GM12878 (cell line): ENCODE data around the gene SDCCAG8. TPM values are rescaled to one million over a fixed set of nuclear protein-coding genes. Genes with fewer than 3 reads are reported as not detected.

ENCODE experiments used
- ATAC-seq: fragments of 200-7000 bp; cut with Tn5 transposase; 3 replicates; pipeline ENCODE4 v1.9.1; 2020; ENCODE audit warnings: mild to moderate bottlenecking, moderate library complexity
- BruUV-seq: library from RNA; stranded (reverse); fragments of 400-500 nt; replicated peaks from 2 replicates; lab custom pipeline; 2021; lab: Mats Ljungman, UMichigan
- CTCF ChIA-PET: fragments of 300-600 bp; sonication (Branson Sonifier 250); formaldehyde crosslinking; extraction: SDS; loops from one replicate; lab custom pipeline; 2021; ENCODE audit warnings: inconsistent platforms; lab: Yijun Ruan, JAX
- POLR2A ChIA-PET: fragments of 350-600 bp; formaldehyde crosslinking; extraction: SDS; loops from one replicate; lab custom pipeline; 2021; ENCODE audit warnings: inconsistent platforms; lab: Charles Lee
- RAD21 ChIA-PET: fragments of 300-600 bp; sonication (Branson Sonifier 250); formaldehyde crosslinking; loops from one replicate; lab custom pipeline; 2023; ENCODE audit warnings: antibody characterized with exemption; ENCODE audit not compliant: unreplicated experiment; lab: Charles Lee
- SMC1A ChIA-PET: fragments of 300-600 bp; sonication (Branson Sonifier 250); formaldehyde crosslinking; loops from one replicate; lab custom pipeline; 2023; ENCODE audit not compliant: unreplicated experiment, uncharacterized antibody; lab: Charles Lee
- DNase-seq: peaks from one replicate; pipeline ENCODE4 v3.0.0-alpha.2; 2011; ENCODE audit warnings: low read depth, low spot score
- FAIRE-seq: peaks from 3 replicates; lab custom pipeline; 2011; peaks lifted over from hg19 to GRCh38; lab: Jason Lieb, UNC
- H2AFZ ChIP-seq: 2 replicates; pipeline ENCODE4 v1.6.0; 2011; ENCODE audit warnings: low read depth, low read length, control low read depth; ENCODE audit not compliant: control insufficient read depth
- H3K27ac ChIP-seq: 2 replicates; pipeline ENCODE4 v1.5.1; 2011; ENCODE audit warnings: control low read depth; ENCODE audit not compliant: control insufficient read depth, insufficient read depth
- H3K27me3 ChIP-seq, 2 experiments: replicated peaks in 1 of 2; 2 replicates each; pipeline versions ENCODE4 v1.6.0 to v1.6.1; 2011; ENCODE audit warnings: low read length in 1 of 2; ENCODE audit not compliant: control insufficient read depth in 2 of 2, insufficient read depth in 2 of 2
- H3K36me3 ChIP-seq, 2 experiments: 2 replicates each; pipeline ENCODE4 v1.5.1; 2011; ENCODE audit warnings: low read length in 1 of 2; ENCODE audit not compliant: control insufficient read depth in 2 of 2, insufficient read depth in 2 of 2
- H3K4me1 ChIP-seq: 2 replicates; pipeline ENCODE4 v1.6.1; 2011; ENCODE audit warnings: mild to moderate bottlenecking, low read length, moderate library complexity, mixed read lengths; ENCODE audit not compliant: control insufficient read depth, insufficient read depth
- H3K4me2 ChIP-seq: 2 replicates; pipeline ENCODE4 v1.6.0; 2011; ENCODE audit warnings: control low read depth; ENCODE audit not compliant: control insufficient read depth, insufficient read depth
- H3K4me3 ChIP-seq: fragments of 200-600 bp; sonication (generic); 2 replicates; pipeline ENCODE4 v1.5.1; 2016
- H3K79me2 ChIP-seq: 2 replicates; pipeline ENCODE4 v1.6.0; 2011; ENCODE audit warnings: low read length; ENCODE audit not compliant: control insufficient read depth, insufficient read depth
- H3K9ac ChIP-seq: 2 replicates; pipeline ENCODE4 v1.8.0; 2011; ENCODE audit warnings: low read length, control low read depth, mixed read lengths; ENCODE audit not compliant: control insufficient read depth, insufficient read depth
- H3K9me3 ChIP-seq: replicated peaks from 3 replicates; pipeline ENCODE4 v1.5.1; 2011; ENCODE audit warnings: mild to moderate bottlenecking, low read length; ENCODE audit not compliant: control insufficient read depth, insufficient read depth
- H4K20me1 ChIP-seq: 2 replicates; pipeline ENCODE4 v1.6.0; 2011; ENCODE audit not compliant: control insufficient read depth, insufficient read depth
- ATF3 ChIP-seq: IDR thresholded peaks from 2 replicates; pipeline ENCODE4 v1.6.1; 2011; ENCODE audit warnings: low read depth, mild to moderate bottlenecking, low read length, moderate library complexity, borderline replicate concordance; ENCODE audit errors: extremely low read depth
- CBX3 ChIP-seq: fragments of 200-600 bp; sonication (generic); IDR thresholded peaks from 2 replicates; pipeline ENCODE4 v1.6.1; 2016; ENCODE audit warnings: low read depth, borderline replicate concordance
- CEBPB ChIP-seq, 2 experiments: fragments of 150-350 bp in 1 of 2; IDR thresholded peaks; 2 replicates each; pipeline ENCODE4 v1.6.1; 2012 to 2014; ENCODE audit warnings: low read depth in 2 of 2, low read length in 2 of 2, borderline replicate concordance in 1 of 2, inconsistent platforms in 1 of 2
- CHD1 ChIP-seq: IDR thresholded peaks from 2 replicates; pipeline ENCODE4 v1.6.1; 2012; ENCODE audit warnings: low read depth, low read length, improper control_type of control experiment
- EED ChIP-seq: sonication (generic); IDR thresholded peaks from 2 replicates; pipeline ENCODE4 v1.6.1; 2016; ENCODE audit warnings: antibody characterized with exemption, low read depth
- IRF4 ChIP-seq: IDR thresholded peaks from 2 replicates; pipeline ENCODE4 v1.6.1; 2011; ENCODE audit warnings: low read depth, low read length
- NR2C2 ChIP-seq: IDR thresholded peaks from 2 replicates; pipeline ENCODE4 v1.6.1; 2011; ENCODE audit warnings: borderline replicate concordance, low read depth; ENCODE audit not compliant: control insufficient read depth, insufficient read length
- POLR2AphosphoS2 ChIP-seq: IDR thresholded peaks from 2 replicates; pipeline ENCODE4 v1.6.1; 2011; ENCODE audit warnings: low read depth, mild to moderate bottlenecking, low read length, improper control_type of control experiment, moderate library complexity
- PRDM15 ChIP-seq: fragments of 450-650 bp; formaldehyde crosslinking; IDR thresholded peaks from 2 replicates; pipeline ENCODE4 v1.4.0; 2020; ENCODE audit warnings: mild to moderate bottlenecking, moderate library complexity
- RCOR1 ChIP-seq: conservative IDR thresholded peaks from 2 replicates; pipeline ENCODE4 v1.6.1; 2012; ENCODE audit warnings: low read depth, low read length, improper control_type of control experiment
- SMARCA5 ChIP-seq: fragments of 450-650 bp; IDR thresholded peaks from 2 replicates; pipeline ENCODE4 v1.6.1; 2017; ENCODE audit warnings: mild to moderate bottlenecking
- SMC3 ChIP-seq: IDR thresholded peaks from 2 replicates; pipeline ENCODE4 v1.6.1; 2011; ENCODE audit warnings: low read length, improper control_type of control experiment, borderline replicate concordance
- SUPT20H ChIP-seq: IDR thresholded peaks from 2 replicates; pipeline ENCODE4 v1.6.1; 2011; ENCODE audit warnings: low read depth, mild to moderate bottlenecking, low read length, moderate library complexity, borderline replicate concordance; ENCODE audit not compliant: control insufficient read depth
- TCF12 ChIP-seq: IDR thresholded peaks from 2 replicates; pipeline ENCODE4 v1.6.1; 2011; ENCODE audit warnings: low read depth, mild to moderate bottlenecking, low read length
- ZBTB33 ChIP-seq: fragments of 450-650 bp; IDR thresholded peaks from 2 replicates; pipeline ENCODE4 v1.6.1; 2017; ENCODE audit warnings: mild to moderate bottlenecking
- WGBS: methylation state at CpG from one replicate; pipeline ENCODE4 v1.1.6; 2016; ENCODE audit warnings: low lambda C conversion rate; ENCODE audit not compliant: insufficient replicate concordance, insufficient coverage; ENCODE audit errors: missing lambda C conversion rate; 5-methylcytosine and 5-hydroxymethylcytosine counted together
- in situ Hi-C: fragments of 300-500 bp; cut with MboI; formaldehyde crosslinking; loops from 9 replicates; pipeline ENCODE4 v1.14.3; 2018; ENCODE audit warnings: mixed read lengths
- intact Hi-C: fragments of 100-400 bp; cut with micrococcal nuclease; formaldehyde crosslinking; loops from one replicate; pipeline ENCODE4 v1.14.2; 2022; ENCODE audit not compliant: unreplicated experiment
- polyA plus RNA-seq, 11 experiments: library from polyadenylated mRNA; depleted of rRNA in 4 of 11; unstranded in 6 of 11; stranded (reverse) in 5 of 11; fragments of >200 nt; fragmentation: Nextera tagmentation in 4 of 11; fragmentation: Illumina TruSeq in 1 of 11; extraction: Ambion mirVana in 4 of 11; extraction: Trizol in 1 of 11; gene quantifications; 1 replicate in 1 of 11; 2 replicates in 10 of 11; pipeline versions ENCODE4 v1.2.1 to v1.2.3, GENCODE V29; 2011 to 2016; ENCODE audit warnings: inconsistent platforms in 2 of 11, missing spikeins in 2 of 11, low read depth in 1 of 11
- total RNA-seq, 4 experiments: library from RNA; depleted of rRNA in 3 of 4; stranded (reverse); fragments of >200 nt in 3 of 4; fragmentation: Illumina TruSeq in 1 of 4; extraction: Trizol in 1 of 4; gene quantifications; 2 replicates each; pipeline versions ENCODE4 v1.2.1 to v1.2.3, GENCODE V29; 2013 to 2021

The SDCCAG8 gene
- total and polyA plus RNA-seq, 10 of the 15 experiments (the other 5 are each of a cell fraction or from before 2014, with no cell fraction given): 15.0 to 25.6 (median 20.6) TPM

GRCh38 chr1:243407284-243408018 lies 151.6 kb downstream of the SDCCAG8 start:
- Histone ChIP-seq H4K20me1 (no peaks in the 10 kb centered on the region), H3K27ac (no peak overlapping the region), H3K9ac (no peak overlapping the region), H2AFZ (no peak overlapping the region), H3K36me3 (no peaks in the 10 kb centered on the region), H3K4me2 (no peak overlapping the region), H3K4me3 (no peak overlapping the region), H3K79me2 (no peaks in the 10 kb centered on the region), H3K9me3 (no peaks in the 10 kb centered on the region), H3K4me1 (no peaks in the 10 kb centered on the region), H3K27me3 (no peaks in the 10 kb centered on the region)
- TF ChIP-seq IRF4 (no peak), ZBTB33 (no peak), PRDM15 (no peak), POLR2AphosphoS2 (no peak), RCOR1 (no peak), SMC3 (no peak), SUPT20H (no peak), SMARCA5 (no peak), CBX3 (no peak), CEBPB (IDR thresholded peaks at IDR 0.05; ENCODE audit: borderline replicate concordance in 1 of 2, low read depth in 2 of 2, low read length in 2 of 2) (no peak), NR2C2 (no peak), ATF3 (no peak), CHD1 (no peak), EED (no peak), TCF12 (no peak)
- intact Hi-C loops (loop anchor here (2.0 to 5.0 kb wide), 2 partner anchors 63 to 340 kb away; no protein-coding TSS in a partner anchor), in situ Hi-C loops (no loop called here)
- ChIA-PET POLR2A (no interaction called here), RAD21 (interaction anchor here (1.3 to 3.8 kb wide), 2 partner anchors 64 kb away, joined by 4 to 35 read pairs; no protein-coding TSS in a partner anchor), SMC1A (interaction anchor here (2.5 kb wide), 1 partner anchor 64 kb away, joined by 14 read pairs; no protein-coding TSS in a partner anchor), CTCF (interaction anchor here (1.1 to 3.4 kb wide), 4 partner anchors 10 to 64 kb away, joined by 3 to 39 read pairs (median 3); no protein-coding TSS in a partner anchor)
- ATAC-seq: no peak
- FAIRE-seq: no peak
- WGBS: 28% methylated on average over 3 of the region's 3 CpGs
- no peak for DNase-seq
- BruUV-seq: no TSS peak
